HCT116 (cell line): ENCODE data around the gene MLKL. TPM values are rescaled to one million over a fixed set of nuclear protein-coding genes. Genes with fewer than 3 reads are reported as not detected.

ENCODE experiments used
- ATAC-seq: fragments of 200-7000 bp; cut with Tn5 transposase; 2 replicates; pipeline ENCODE4 v1.9.1; 2020; ENCODE audit warnings: mild to moderate bottlenecking, moderate library complexity
- BruUV-seq: library from RNA; stranded (reverse); fragments of 400-500 nt; replicated peaks from 2 replicates; lab custom pipeline; 2021; lab: Mats Ljungman, UMichigan
- CTCF ChIA-PET: fragments of 300-600 bp; sonication (Branson Sonifier 250); formaldehyde crosslinking; loops from one replicate; lab custom pipeline; 2021; ENCODE audit warnings: antibody characterized with exemption; lab: Charles Lee
- POLR2A ChIA-PET: fragments of 300-600, 350-600 bp; sonication (Branson Sonifier 250); formaldehyde crosslinking; loops from one replicate; lab custom pipeline; 2021; ENCODE audit warnings: antibody characterized with exemption; lab: Charles Lee
- RAD21 ChIA-PET, 2 experiments: fragments of 300-600 bp; sonication (Branson Sonifier 250); formaldehyde crosslinking; loops; one replicate each; lab custom pipeline; 2023; ENCODE audit warnings: low total read pairs in 2 of 2; ENCODE audit not compliant: uncharacterized antibody in 2 of 2, unreplicated experiment in 2 of 2, low non-redundant PET in 1 of 2; lab: Charles Lee
- DNase-seq: peaks from one replicate; pipeline ENCODE4 v3.0.0-alpha.2; 2010; ENCODE audit warnings: low read depth, low spot score
- H2AFZ ChIP-seq: fragments of 200-600 bp; shearing (Covaris generic), sonication (generic); 2 replicates; pipeline ENCODE4 v1.6.1; 2017; ENCODE audit warnings: low read depth, mixed run types, mixed read lengths, antibody characterized with exemption, low read length; ENCODE audit not compliant: poor library complexity, severe bottlenecking
- H3K27ac ChIP-seq: 2 replicates; pipeline ENCODE4 v1.5.1; 2012; ENCODE audit warnings: low read depth, low read length
- H3K27me3 ChIP-seq: fragments of 200-600 bp; sonication (generic); 2 replicates; pipeline ENCODE4 v1.6.1; 2016; ENCODE audit warnings: mixed run types, low read length, mixed read lengths; ENCODE audit not compliant: insufficient read depth
- H3K36me3 ChIP-seq, 2 experiments: fragments of 200-500 bp in 1 of 2; fragments of 200-600 bp in 1 of 2; sonication (Bioruptor generic) in 1 of 2; sonication (generic) in 1 of 2; 2 replicates each; pipeline versions ENCODE4 v1.5.1 to v1.6.1; 2014 to 2016; ENCODE audit warnings: low read length in 2 of 2, inconsistent platforms in 1 of 2, mixed read lengths in 1 of 2, mixed run types in 1 of 2; ENCODE audit not compliant: insufficient read depth in 2 of 2, control insufficient read depth in 1 of 2
- H3K4me1 ChIP-seq, 2 experiments: fragments of 200-600 bp in 1 of 2; sonication (generic) in 1 of 2; 2 replicates each; pipeline versions ENCODE4 v1.5.1 to v1.6.1; 2012 to 2017; ENCODE audit warnings: low read length in 2 of 2, inconsistent platforms in 1 of 2, mild to moderate bottlenecking in 1 of 2, mixed read lengths in 1 of 2, mixed run types in 1 of 2, moderate library complexity in 1 of 2; ENCODE audit not compliant: insufficient read depth in 2 of 2, control insufficient read depth in 1 of 2
- H3K4me2 ChIP-seq: fragments of 200-600 bp; sonication (generic); 2 replicates; pipeline ENCODE4 v1.6.1; 2017; ENCODE audit warnings: mixed run types, low read length, mixed read lengths
- H3K4me3 ChIP-seq, 2 experiments: fragments of 200-600 bp in 1 of 2; sonication (generic) in 1 of 2; replicated peaks in 1 of 2; 2 replicates each; pipeline ENCODE4 v1.5.1; 2011 to 2016; ENCODE audit warnings: low read length in 2 of 2, control low read depth in 1 of 2, low read depth in 1 of 2, mild to moderate bottlenecking in 1 of 2, mixed read lengths in 1 of 2, mixed run types in 1 of 2
- H3K79me2 ChIP-seq: fragments of 200-600 bp; sonication (generic); 2 replicates; pipeline ENCODE4 v1.6.1; 2017; ENCODE audit warnings: mild to moderate bottlenecking, mixed run types, low read length, moderate library complexity, mixed read lengths; ENCODE audit not compliant: insufficient read depth
- H3K9ac ChIP-seq: fragments of 200-600 bp; sonication (generic); 2 replicates; pipeline ENCODE4 v1.6.1; 2016; ENCODE audit warnings: low read length, mixed read lengths
- H3K9me2 ChIP-seq: fragments of 200-600 bp; sonication (generic), shearing (Covaris generic); 2 replicates; pipeline ENCODE4 v1.6.1; 2017; ENCODE audit warnings: mixed run types, mild to moderate bottlenecking, moderate library complexity; ENCODE audit not compliant: insufficient read depth
- H3K9me3 ChIP-seq, 2 experiments: fragments of 200-500 bp in 1 of 2; fragments of 200-600 bp in 1 of 2; sonication (Bioruptor generic) in 1 of 2; sonication (generic) in 1 of 2; 2 replicates each; pipeline ENCODE4 v1.6.1; 2014 to 2017; ENCODE audit warnings: low read length in 2 of 2, mixed read lengths in 2 of 2, inconsistent platforms in 1 of 2, low read depth in 1 of 2, mild to moderate bottlenecking in 1 of 2, mixed run types in 1 of 2, moderate library complexity in 1 of 2; ENCODE audit not compliant: control insufficient read depth in 1 of 2, insufficient read depth in 1 of 2
- H4K20me1 ChIP-seq: fragments of 200-600 bp; sonication (generic), shearing (Covaris generic); 2 replicates; pipeline ENCODE4 v1.6.1; 2017; ENCODE audit warnings: mixed run types, mild to moderate bottlenecking, moderate library complexity; ENCODE audit not compliant: insufficient read depth
- CBX3 ChIP-seq: IDR thresholded peaks from 2 replicates; pipeline ENCODE4 v1.6.1; 2012; ENCODE audit warnings: low read depth
- CEBPB ChIP-seq: IDR thresholded peaks from 2 replicates; pipeline ENCODE4 v1.6.1; 2012; ENCODE audit warnings: low read depth
- CTCF ChIP-seq, 3 experiments: fragments of 200-600 bp in 1 of 3; sonication (generic) in 1 of 3; IDR thresholded peaks in 2 of 3; conservative IDR thresholded peaks in 1 of 3; 2 replicates each; pipeline ENCODE4 v1.5.1; 2012 to 2017; ENCODE audit warnings: low read depth in 2 of 3, low read length in 2 of 3, antibody characterized with exemption in 1 of 3, borderline replicate concordance in 1 of 3, control low read depth in 1 of 3, mild to moderate bottlenecking in 1 of 3, mixed read lengths in 1 of 3, mixed run types in 1 of 3, moderate library complexity in 1 of 3; ENCODE audit not compliant: insufficient read depth in 1 of 3
- EGR1 ChIP-seq: IDR thresholded peaks from 2 replicates; pipeline ENCODE4 v1.6.1; 2012; ENCODE audit warnings: low read depth
- ELF1 ChIP-seq: IDR thresholded peaks from 2 replicates; pipeline ENCODE4 v1.6.1; 2012; ENCODE audit warnings: low read depth, borderline replicate concordance
- EZH2 ChIP-seq: fragments of 200-600 bp; sonication (generic); IDR thresholded peaks from 2 replicates; pipeline ENCODE4 v1.6.1; 2017; ENCODE audit warnings: antibody characterized with exemption, mixed run types
- EZH2phosphoT487 ChIP-seq: fragments of 200-600 bp; IDR thresholded peaks from 2 replicates; pipeline ENCODE4 v1.6.1; 2018; ENCODE audit warnings: antibody characterized with exemption, borderline replicate concordance
- JUND ChIP-seq: IDR thresholded peaks from 2 replicates; pipeline ENCODE4 v1.6.1; 2012
- POLR2A ChIP-seq: IDR thresholded peaks from 2 replicates; pipeline ENCODE4 v1.7.0; 2011; ENCODE audit warnings: borderline replicate concordance; ENCODE audit not compliant: insufficient read depth, insufficient read length; ENCODE audit errors: extremely low read depth
- POLR2AphosphoS5 ChIP-seq: IDR thresholded peaks from 2 replicates; pipeline ENCODE4 v1.6.1; 2011; ENCODE audit warnings: mild to moderate bottlenecking, low read depth, low read length, moderate library complexity
- SRF ChIP-seq: IDR thresholded peaks from 2 replicates; pipeline ENCODE4 v1.6.1; 2012; ENCODE audit warnings: low read depth
- TCF7L2 ChIP-seq: IDR thresholded peaks from 2 replicates; pipeline ENCODE4 v1.7.0; 2011; ENCODE audit warnings: borderline replicate concordance, inconsistent platforms; ENCODE audit not compliant: insufficient read depth, insufficient read length; ENCODE audit errors: extremely low read depth
- YY1 ChIP-seq: IDR thresholded peaks from 2 replicates; pipeline ENCODE4 v1.6.1; 2011; ENCODE audit warnings: low read length, low read depth, moderate library complexity, mild to moderate bottlenecking; ENCODE audit not compliant: insufficient replicate concordance; ENCODE audit errors: extremely low read depth
- ZFX ChIP-seq: fragments of 450-650 bp; IDR thresholded peaks from 2 replicates; pipeline ENCODE4 v1.6.1; 2017
- intact Hi-C: fragments of 100-400 bp; cut with micrococcal nuclease; formaldehyde crosslinking; loops from 2 replicates; pipeline ENCODE4 v1.10.0; 2022
- total RNA-seq: library from RNA; stranded (reverse); gene quantifications from one replicate; pipeline ENCODE4 v1.2.1, GENCODE V29; 2021; ENCODE audit not compliant: unreplicated experiment
- TF ChIP-seq, protein P1 (sequence below): IDR thresholded peaks from 2 replicates; pipeline ENCODE4 v1.6.1; 2011; ENCODE audit warnings: mild to moderate bottlenecking, low read length, moderate library complexity; ENCODE audit not compliant: insufficient replicate concordance; ENCODE audit errors: extremely low read depth
- TF ChIP-seq, protein P2 (sequence below): IDR thresholded peaks from 2 replicates; pipeline ENCODE4 v1.6.1; 2012
- TF ChIP-seq, protein P3 (sequence below): IDR thresholded peaks from 2 replicates; pipeline ENCODE4 v1.6.1; 2012; ENCODE audit warnings: low read depth

The MLKL gene
- total RNA-seq, 1 experiment from 2014 or later: 8.3 TPM

DNA sequence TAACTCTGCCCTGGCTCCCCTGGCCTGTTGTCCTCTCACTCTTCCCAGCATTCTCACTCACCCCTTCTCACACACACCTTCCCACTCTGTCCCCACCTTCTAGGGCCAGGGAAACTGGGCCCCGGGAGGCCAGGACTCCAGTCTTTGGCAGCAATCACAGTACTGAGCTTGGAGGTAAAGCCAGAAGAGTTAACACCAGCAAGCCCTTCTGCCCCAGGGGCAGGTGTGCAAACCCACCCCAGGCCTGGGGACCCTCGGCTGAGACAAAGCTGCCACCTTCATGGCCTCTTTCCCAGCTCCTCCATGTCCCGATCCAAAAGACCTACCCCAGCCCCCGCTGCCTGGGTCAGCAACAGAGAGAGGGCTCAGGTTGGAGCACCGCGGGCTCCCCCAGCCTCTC lies 36.9 kb upstream of the MLKL start (continued):
- TF ChIP-seq EZH2phosphoT487 (no peak), POLR2A (no peak), TCF7L2 (no peak), CBX3 (no peak)
- TF ChIP-seq, protein P1, sequence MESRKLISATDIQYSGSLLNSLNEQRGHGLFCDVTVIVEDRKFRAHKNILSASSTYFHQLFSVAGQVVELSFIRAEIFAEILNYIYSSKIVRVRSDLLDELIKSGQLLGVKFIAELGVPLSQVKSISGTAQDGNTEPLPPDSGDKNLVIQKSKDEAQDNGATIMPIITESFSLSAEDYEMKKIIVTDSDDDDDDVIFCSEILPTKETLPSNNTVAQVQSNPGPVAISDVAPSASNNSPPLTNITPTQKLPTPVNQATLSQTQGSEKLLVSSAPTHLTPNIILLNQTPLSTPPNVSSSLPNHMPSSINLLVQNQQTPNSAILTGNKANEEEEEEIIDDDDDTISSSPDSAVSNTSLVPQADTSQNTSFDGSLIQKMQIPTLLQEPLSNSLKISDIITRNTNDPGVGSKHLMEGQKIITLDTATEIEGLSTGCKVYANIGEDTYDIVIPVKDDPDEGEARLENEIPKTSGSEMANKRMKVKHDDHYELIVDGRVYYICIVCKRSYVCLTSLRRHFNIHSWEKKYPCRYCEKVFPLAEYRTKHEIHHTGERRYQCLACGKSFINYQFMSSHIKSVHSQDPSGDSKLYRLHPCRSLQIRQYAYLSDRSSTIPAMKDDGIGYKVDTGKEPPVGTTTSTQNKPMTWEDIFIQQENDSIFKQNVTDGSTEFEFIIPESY: no peak

DNA sequence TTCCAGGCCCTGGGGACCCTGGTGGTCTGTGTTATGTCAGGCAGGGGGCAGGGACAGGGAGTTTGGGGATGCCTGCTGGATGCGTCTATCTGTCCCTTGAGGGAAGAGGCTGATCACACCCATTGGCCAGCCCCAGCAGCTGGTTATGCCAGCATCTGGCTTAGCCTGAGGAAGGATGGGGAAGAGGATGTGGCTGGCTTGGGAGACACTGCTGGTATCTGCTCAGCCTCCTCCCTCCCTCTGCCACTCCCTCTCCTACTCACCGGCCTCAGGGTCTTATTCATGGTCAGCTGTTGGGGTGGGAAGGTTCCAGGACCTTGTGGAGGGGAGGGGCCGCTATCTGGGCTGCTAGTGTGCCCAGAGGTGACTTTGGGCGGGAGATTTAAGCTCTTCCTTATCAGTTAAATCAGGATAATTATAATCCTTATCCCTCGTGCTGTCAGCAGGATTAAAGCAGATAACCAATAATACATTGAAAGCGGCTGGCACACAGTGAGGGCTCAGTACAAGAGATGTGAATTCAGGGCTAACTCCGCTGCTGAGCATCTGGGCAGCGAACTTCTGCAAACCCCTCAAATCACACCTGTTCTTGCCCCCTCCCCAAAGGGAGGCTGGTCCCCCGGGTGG lies 36.0 kb upstream of the MLKL start:
- no TSS peak for BruUV-seq
- Histone ChIP-seq H3K9ac (no peak overlapping the region), H3K36me3 (no peaks in the 10 kb centered on the region), H3K27me3 (no peaks in the 10 kb centered on the region), H4K20me1 (no peaks in the 10 kb centered on the region), H3K79me2 (no peaks in the 10 kb centered on the region), H3K9me2 (no peaks in the 10 kb centered on the region), H3K27ac (no peak overlapping the region), H3K4me3 (no peak overlapping the region), H3K9me3 (no peaks in the 10 kb centered on the region), H3K4me1 (peaks cover 33 to 47% of the 10 kb centered on the region in 2 experiments), H3K4me2 (no peak overlapping the region), H2AFZ (no peak overlapping the region)
- no peak for TF ChIP-seq TCF7L2
- no peak for TF ChIP-seq POLR2A
- TF ChIP-seq JUND: no peak
- TF ChIP-seq SRF: no peak
- TF ChIP-seq ELF1: no peak
- no peak for TF ChIP-seq YY1
- TF ChIP-seq, protein P2, sequence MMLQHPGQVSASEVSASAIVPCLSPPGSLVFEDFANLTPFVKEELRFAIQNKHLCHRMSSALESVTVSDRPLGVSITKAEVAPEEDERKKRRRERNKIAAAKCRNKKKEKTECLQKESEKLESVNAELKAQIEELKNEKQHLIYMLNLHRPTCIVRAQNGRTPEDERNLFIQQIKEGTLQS: no peak
- no peak for TF ChIP-seq EGR1
- TF ChIP-seq, protein P3, sequence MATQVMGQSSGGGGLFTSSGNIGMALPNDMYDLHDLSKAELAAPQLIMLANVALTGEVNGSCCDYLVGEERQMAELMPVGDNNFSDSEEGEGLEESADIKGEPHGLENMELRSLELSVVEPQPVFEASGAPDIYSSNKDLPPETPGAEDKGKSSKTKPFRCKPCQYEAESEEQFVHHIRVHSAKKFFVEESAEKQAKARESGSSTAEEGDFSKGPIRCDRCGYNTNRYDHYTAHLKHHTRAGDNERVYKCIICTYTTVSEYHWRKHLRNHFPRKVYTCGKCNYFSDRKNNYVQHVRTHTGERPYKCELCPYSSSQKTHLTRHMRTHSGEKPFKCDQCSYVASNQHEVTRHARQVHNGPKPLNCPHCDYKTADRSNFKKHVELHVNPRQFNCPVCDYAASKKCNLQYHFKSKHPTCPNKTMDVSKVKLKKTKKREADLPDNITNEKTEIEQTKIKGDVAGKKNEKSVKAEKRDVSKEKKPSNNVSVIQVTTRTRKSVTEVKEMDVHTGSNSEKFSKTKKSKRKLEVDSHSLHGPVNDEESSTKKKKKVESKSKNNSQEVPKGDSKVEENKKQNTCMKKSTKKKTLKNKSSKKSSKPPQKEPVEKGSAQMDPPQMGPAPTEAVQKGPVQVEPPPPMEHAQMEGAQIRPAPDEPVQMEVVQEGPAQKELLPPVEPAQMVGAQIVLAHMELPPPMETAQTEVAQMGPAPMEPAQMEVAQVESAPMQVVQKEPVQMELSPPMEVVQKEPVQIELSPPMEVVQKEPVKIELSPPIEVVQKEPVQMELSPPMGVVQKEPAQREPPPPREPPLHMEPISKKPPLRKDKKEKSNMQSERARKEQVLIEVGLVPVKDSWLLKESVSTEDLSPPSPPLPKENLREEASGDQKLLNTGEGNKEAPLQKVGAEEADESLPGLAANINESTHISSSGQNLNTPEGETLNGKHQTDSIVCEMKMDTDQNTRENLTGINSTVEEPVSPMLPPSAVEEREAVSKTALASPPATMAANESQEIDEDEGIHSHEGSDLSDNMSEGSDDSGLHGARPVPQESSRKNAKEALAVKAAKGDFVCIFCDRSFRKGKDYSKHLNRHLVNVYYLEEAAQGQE: no peak
- no peak for TF ChIP-seq CEBPB
- no peak for TF ChIP-seq POLR2AphosphoS5
- no peak for TF ChIP-seq CTCF (IDR thresholded peaks at IDR 0.05 in 2 of 3, conservative IDR thresholded peaks at IDR 0.05 in 1 of 3; ENCODE audit: borderline replicate concordance in 1 of 3, insufficient read depth in 1 of 3, low read depth in 2 of 3, low read length in 2 of 3)
- no peak for TF ChIP-seq ZFX
- no peak for TF ChIP-seq EZH2
- POLR2A ChIA-PET: no interaction called here
- ATAC-seq: no peak
- intact Hi-C loops: no loop called here
- RAD21 ChIA-PET: no interaction called here
- CTCF ChIA-PET: no interaction called here
- DNase-seq: no peak
